ENCODE measurements around the gene SH3RF2.

SH3RF2 gene

DNA sequence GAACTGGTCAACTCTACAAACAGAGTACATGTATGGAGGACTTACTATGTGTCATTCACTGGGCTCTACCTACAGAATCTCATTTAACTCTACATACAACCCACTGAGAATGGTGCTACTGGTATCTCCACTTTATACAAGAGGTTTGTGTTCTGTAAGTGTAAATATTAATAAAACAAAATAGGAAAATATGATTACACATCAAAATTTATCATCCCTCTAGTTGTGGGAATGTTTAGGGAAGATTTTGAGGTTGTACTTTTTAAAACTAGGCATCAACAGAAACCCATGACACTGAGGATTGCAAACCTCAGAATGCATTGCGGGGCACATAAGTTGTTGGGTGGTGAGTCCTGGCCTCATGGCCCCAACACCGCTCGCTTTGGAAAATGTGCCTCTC, 11.7 kb downstream of the SH3RF2 start:
- no peak for DNase-seq
- Histone ChIP-seq H3K27me3 (replicated peaks; ENCODE audit: insufficient read depth, low read length) (no peaks in the 10 kb centered on the region), H2AFZ (ENCODE audit: low read length) (no peak overlapping the region), H3K9ac (ENCODE audit: low read length) (no peak overlapping the region), H3K36me3 (replicated peaks; ENCODE audit: insufficient read depth, low read length) (no peaks in the 10 kb centered on the region), H3K4me1 (ENCODE audit: low read length) (peaks cover 49% of the 10 kb centered on the region), H3K4me3 (ENCODE audit: low read length) (no peak overlapping the region), H3K27ac (ENCODE audit: low read length) (no peak overlapping the region), H3F3A (ENCODE audit: insufficient read depth, low read length) (peaks cover 14% of the 10 kb centered on the region; the same call in 1 of the 2 replicates), H4K20me1 (ENCODE audit: insufficient read depth, low read length) (no peaks in the 10 kb centered on the region), H3K79me2 (ENCODE audit: low read length) (no peaks in the 10 kb centered on the region), H3K4me2 (ENCODE audit: low read depth, low read length) (no peak overlapping the region), H3K9me2 (replicated peaks; ENCODE audit: insufficient read depth, low read length) (no peaks in the 10 kb centered on the region), H3K9me3 (replicated peaks; ENCODE audit: insufficient read depth, low read length) (no peaks in the 10 kb centered on the region)
- no peak for TF ChIP-seq EZH2 (optimal IDR thresholded peaks at IDR 0.05; ENCODE audit: low read depth, low read length)
- TF ChIP-seq, protein P1, sequence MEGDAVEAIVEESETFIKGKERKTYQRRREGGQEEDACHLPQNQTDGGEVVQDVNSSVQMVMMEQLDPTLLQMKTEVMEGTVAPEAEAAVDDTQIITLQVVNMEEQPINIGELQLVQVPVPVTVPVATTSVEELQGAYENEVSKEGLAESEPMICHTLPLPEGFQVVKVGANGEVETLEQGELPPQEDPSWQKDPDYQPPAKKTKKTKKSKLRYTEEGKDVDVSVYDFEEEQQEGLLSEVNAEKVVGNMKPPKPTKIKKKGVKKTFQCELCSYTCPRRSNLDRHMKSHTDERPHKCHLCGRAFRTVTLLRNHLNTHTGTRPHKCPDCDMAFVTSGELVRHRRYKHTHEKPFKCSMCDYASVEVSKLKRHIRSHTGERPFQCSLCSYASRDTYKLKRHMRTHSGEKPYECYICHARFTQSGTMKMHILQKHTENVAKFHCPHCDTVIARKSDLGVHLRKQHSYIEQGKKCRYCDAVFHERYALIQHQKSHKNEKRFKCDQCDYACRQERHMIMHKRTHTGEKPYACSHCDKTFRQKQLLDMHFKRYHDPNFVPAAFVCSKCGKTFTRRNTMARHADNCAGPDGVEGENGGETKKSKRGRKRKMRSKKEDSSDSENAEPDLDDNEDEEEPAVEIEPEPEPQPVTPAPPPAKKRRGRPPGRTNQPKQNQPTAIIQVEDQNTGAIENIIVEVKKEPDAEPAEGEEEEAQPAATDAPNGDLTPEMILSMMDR (IDR thresholded peaks at IDR 0.05; ENCODE audit: low read length), result no peak
- no peak for TF ChIP-seq EZH2phosphoT487 (IDR thresholded peaks at IDR 0.05; ENCODE audit: low read length)

DNA sequence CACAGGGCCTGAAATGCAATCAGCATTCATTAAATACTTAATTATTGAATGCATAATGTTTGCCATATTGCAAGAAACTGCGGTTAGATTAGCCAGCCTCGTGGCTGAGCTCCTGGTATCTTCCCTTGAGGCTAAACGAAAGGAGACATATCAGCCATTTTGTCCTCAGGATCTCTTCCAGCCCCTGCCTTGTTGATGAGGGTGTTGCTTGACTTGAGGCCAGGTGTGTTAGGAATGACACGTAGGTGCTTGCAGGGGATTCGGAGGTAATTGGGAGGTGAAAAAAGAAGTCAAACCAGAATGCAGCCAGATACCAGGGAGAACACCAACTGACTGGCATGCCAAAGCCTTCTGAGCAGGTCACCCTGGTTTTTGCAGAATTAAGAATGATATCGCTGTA, 12.5 kb downstream of the SH3RF2 start:
- Histone ChIP-seq H3K4me2 (ENCODE audit: low read depth, low read length) (no peak overlapping the region), H3K9me3 (replicated peaks; ENCODE audit: insufficient read depth, low read length) (no peaks in the 10 kb centered on the region), H3K4me3 (ENCODE audit: low read length) (no peak overlapping the region), H4K20me1 (ENCODE audit: insufficient read depth, low read length) (no peaks in the 10 kb centered on the region), H3K27ac (ENCODE audit: low read length) (no peak overlapping the region), H3F3A (ENCODE audit: insufficient read depth, low read length) (peaks cover 9% of the 10 kb centered on the region; the same call in 1 of the 2 replicates), H3K36me3 (replicated peaks; ENCODE audit: insufficient read depth, low read length) (no peaks in the 10 kb centered on the region), H3K9me2 (replicated peaks; ENCODE audit: insufficient read depth, low read length) (no peaks in the 10 kb centered on the region), H3K27me3 (replicated peaks; ENCODE audit: insufficient read depth, low read length) (no peaks in the 10 kb centered on the region), H2AFZ (ENCODE audit: low read length) (no peak overlapping the region), H3K79me2 (ENCODE audit: low read length) (no peaks in the 10 kb centered on the region), H3K4me1 (ENCODE audit: low read length) (peaks cover 40% of the 10 kb centered on the region), H3K9ac (ENCODE audit: low read length) (no peak overlapping the region)
- DNase-seq, result no peak
- TF ChIP-seq EZH2phosphoT487 (IDR thresholded peaks at IDR 0.05; ENCODE audit: low read length), result no peak
- TF ChIP-seq, protein P1 (IDR thresholded peaks at IDR 0.05; ENCODE audit: low read length), result no peak
- no peak for TF ChIP-seq EZH2 (optimal IDR thresholded peaks at IDR 0.05; ENCODE audit: low read depth, low read length)

DNA sequence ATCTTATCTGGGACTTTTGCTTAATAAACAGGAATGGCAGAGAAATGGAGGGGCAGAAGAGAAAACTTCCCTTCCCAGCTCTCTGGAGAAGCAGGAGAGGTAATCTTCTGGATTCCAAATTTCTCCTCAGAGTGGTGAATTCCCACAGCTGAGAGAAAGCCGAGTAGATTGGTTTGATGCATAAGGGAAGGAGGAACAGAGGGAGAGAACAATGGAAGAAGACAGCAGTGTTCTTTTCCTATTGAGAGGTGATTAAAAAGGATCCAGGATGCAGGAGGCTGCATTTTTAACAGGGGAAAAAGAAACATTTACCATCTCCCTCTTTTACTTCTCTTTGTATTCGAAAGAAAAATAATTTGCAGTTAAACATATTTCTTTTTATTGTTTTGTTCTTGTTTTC, 13.1 kb downstream of the SH3RF2 start:
- H2AFZ ChIP-seq (ENCODE audit: low read length), result no peak overlapping the region
- H3K9ac ChIP-seq (ENCODE audit: low read length), result no peak overlapping the region
- peaks cover 35% of the 10 kb centered on the region for H3K4me1 ChIP-seq (ENCODE audit: low read length)
- H3K79me2 ChIP-seq (ENCODE audit: low read length), result no peaks in the 10 kb centered on the region
- H3K27ac ChIP-seq (ENCODE audit: low read length), result no peak overlapping the region
- no peaks in the 10 kb centered on the region for H4K20me1 ChIP-seq (ENCODE audit: insufficient read depth, low read length)
- no peaks in the 10 kb centered on the region for H3K36me3 ChIP-seq (replicated peaks; ENCODE audit: insufficient read depth, low read length)
- no peak for DNase-seq
- H3K27me3 ChIP-seq (replicated peaks; ENCODE audit: insufficient read depth, low read length), result no peaks in the 10 kb centered on the region
- H3F3A ChIP-seq (ENCODE audit: insufficient read depth, low read length), result peaks cover 4% of the 10 kb centered on the region; the same call in 1 of the 2 replicates
- H3K4me3 ChIP-seq (ENCODE audit: low read length), result no peak overlapping the region
- TF ChIP-seq, protein P1 (IDR thresholded peaks at IDR 0.05; ENCODE audit: low read length), result no peak
- TF ChIP-seq EZH2phosphoT487 (IDR thresholded peaks at IDR 0.05; ENCODE audit: low read length), result no peak
- no peaks in the 10 kb centered on the region for H3K9me3 ChIP-seq (replicated peaks; ENCODE audit: insufficient read depth, low read length)
- H3K9me2 ChIP-seq (replicated peaks; ENCODE audit: insufficient read depth, low read length), result no peaks in the 10 kb centered on the region
- H3K4me2 ChIP-seq (ENCODE audit: low read depth, low read length), result no peak overlapping the region
